ENCODE data around the gene BTF3L4. TPM values are rescaled to one million over a fixed set of nuclear protein-coding genes. Genes with fewer than 3 reads are reported as not detected.

BTF3L4 gene
- total RNA-seq, 1 experiment from 2014 or later = 65.6 TPM

GRCh38 chr1:52032785-52033131 lies 23.3 kb upstream of the BTF3L4 start:
- CTCF ChIA-PET = no interaction called here

GRCh38 chr1:52033190-52034049 lies 22.7 kb upstream of the BTF3L4 start, which contains the start of gene KTI12:
KTI12 (minus strand) TSS chr1:52033810; CDS start chr1:52033761, 49 bp downstream.
- intact Hi-C loops (cut with micrococcal nuclease; ENCODE audit: unreplicated experiment) = no loop called here
- BruUV-seq (replicated peaks) = TSS peak; percentile 61
- ATAC-seq (peak; percentile 95), DNase-seq (ENCODE audit: low read depth, low spot score) (peak; percentile 73)
- POLR2A ChIA-PET = interaction anchor here (0.7 kb wide), 1 partner anchor 18 kb away, joined by 3 read pairs; no protein-coding TSS in a partner anchor
- Histone ChIP-seq H3K36me3 (ENCODE audit: control insufficient read depth, insufficient read depth, low read length) (no peaks in the 10 kb centered on the region; the same call in 1 of the 2 replicates), H3K4me3 (ENCODE audit: low read depth in 2 of 2, low read length in 2 of 2) (peak within 1 kb of the TSS; percentile 73 to 92), H3K27ac (ENCODE audit: low read length) (peak within 1 kb of the TSS; percentile 87), H3K4me1 (ENCODE audit: control insufficient read depth, insufficient read depth, low read length) (peaks cover 12% of the 10 kb centered on the region), H3K9me3 (ENCODE audit: control insufficient read depth, insufficient read depth, low read depth, low read length) (no peaks in the 10 kb centered on the region), H3K27me3 (ENCODE audit: control insufficient read depth, insufficient read depth, low read length) (no peaks in the 10 kb centered on the region)
- TF ChIP-seq TCF7L2 (IDR thresholded peaks at IDR 0.05; ENCODE audit: low read depth, low read length) (peak; percentile 94), POLR2AphosphoS5 (IDR thresholded peaks at IDR 0.05; ENCODE audit: low read depth, low read length) (peak; percentile 91), SIN3A (IDR thresholded peaks at IDR 0.05; ENCODE audit: borderline replicate concordance, insufficient read depth, low read depth, low read length) (peak; percentile 85; the same call in 1 of the 2 replicates)
- TF ChIP-seq, protein P1, sequence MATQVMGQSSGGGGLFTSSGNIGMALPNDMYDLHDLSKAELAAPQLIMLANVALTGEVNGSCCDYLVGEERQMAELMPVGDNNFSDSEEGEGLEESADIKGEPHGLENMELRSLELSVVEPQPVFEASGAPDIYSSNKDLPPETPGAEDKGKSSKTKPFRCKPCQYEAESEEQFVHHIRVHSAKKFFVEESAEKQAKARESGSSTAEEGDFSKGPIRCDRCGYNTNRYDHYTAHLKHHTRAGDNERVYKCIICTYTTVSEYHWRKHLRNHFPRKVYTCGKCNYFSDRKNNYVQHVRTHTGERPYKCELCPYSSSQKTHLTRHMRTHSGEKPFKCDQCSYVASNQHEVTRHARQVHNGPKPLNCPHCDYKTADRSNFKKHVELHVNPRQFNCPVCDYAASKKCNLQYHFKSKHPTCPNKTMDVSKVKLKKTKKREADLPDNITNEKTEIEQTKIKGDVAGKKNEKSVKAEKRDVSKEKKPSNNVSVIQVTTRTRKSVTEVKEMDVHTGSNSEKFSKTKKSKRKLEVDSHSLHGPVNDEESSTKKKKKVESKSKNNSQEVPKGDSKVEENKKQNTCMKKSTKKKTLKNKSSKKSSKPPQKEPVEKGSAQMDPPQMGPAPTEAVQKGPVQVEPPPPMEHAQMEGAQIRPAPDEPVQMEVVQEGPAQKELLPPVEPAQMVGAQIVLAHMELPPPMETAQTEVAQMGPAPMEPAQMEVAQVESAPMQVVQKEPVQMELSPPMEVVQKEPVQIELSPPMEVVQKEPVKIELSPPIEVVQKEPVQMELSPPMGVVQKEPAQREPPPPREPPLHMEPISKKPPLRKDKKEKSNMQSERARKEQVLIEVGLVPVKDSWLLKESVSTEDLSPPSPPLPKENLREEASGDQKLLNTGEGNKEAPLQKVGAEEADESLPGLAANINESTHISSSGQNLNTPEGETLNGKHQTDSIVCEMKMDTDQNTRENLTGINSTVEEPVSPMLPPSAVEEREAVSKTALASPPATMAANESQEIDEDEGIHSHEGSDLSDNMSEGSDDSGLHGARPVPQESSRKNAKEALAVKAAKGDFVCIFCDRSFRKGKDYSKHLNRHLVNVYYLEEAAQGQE (IDR thresholded peaks at IDR 0.05; ENCODE audit: insufficient read depth in 1 of 2, low read depth in 2 of 2, low read length in 1 of 2) = no peak; a peak in 1 of 4 replicates
- in situ Hi-C loops (cut with HindIII; ENCODE audit: low pct_unique_long_range_greater_than_20kb, low sequenced_read_pairs) = no loop called here
- CTCF ChIA-PET = no interaction called here

More at GRCh38 chr1:52032785-52033131, 23.3 kb upstream of the BTF3L4 start:
- in situ Hi-C loops (cut with HindIII; ENCODE audit: low pct_unique_long_range_greater_than_20kb, low sequenced_read_pairs) (no loop called here), intact Hi-C loops (cut with micrococcal nuclease; ENCODE audit: unreplicated experiment) (no loop called here)
- TF ChIP-seq, protein P1 (IDR thresholded peaks at IDR 0.05; ENCODE audit: insufficient read depth in 1 of 2, low read depth in 2 of 2, low read length in 1 of 2) = no peak
- TF ChIP-seq SIN3A (IDR thresholded peaks at IDR 0.05; ENCODE audit: borderline replicate concordance, insufficient read depth, low read depth, low read length) = no peak
- TF ChIP-seq, protein P2, sequence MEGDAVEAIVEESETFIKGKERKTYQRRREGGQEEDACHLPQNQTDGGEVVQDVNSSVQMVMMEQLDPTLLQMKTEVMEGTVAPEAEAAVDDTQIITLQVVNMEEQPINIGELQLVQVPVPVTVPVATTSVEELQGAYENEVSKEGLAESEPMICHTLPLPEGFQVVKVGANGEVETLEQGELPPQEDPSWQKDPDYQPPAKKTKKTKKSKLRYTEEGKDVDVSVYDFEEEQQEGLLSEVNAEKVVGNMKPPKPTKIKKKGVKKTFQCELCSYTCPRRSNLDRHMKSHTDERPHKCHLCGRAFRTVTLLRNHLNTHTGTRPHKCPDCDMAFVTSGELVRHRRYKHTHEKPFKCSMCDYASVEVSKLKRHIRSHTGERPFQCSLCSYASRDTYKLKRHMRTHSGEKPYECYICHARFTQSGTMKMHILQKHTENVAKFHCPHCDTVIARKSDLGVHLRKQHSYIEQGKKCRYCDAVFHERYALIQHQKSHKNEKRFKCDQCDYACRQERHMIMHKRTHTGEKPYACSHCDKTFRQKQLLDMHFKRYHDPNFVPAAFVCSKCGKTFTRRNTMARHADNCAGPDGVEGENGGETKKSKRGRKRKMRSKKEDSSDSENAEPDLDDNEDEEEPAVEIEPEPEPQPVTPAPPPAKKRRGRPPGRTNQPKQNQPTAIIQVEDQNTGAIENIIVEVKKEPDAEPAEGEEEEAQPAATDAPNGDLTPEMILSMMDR (IDR thresholded peaks at IDR 0.05) = no peak
- no peak for TF ChIP-seq POLR2AphosphoS5 (IDR thresholded peaks at IDR 0.05; ENCODE audit: low read depth, low read length)
- TF ChIP-seq TCF7L2 (IDR thresholded peaks at IDR 0.05; ENCODE audit: low read depth, low read length) = no peak
- H3K27me3 ChIP-seq (ENCODE audit: control insufficient read depth, insufficient read depth, low read length) = no peaks in the 10 kb centered on the region
- no peaks in the 10 kb centered on the region; the same call in 1 of the 2 replicates for H3K36me3 ChIP-seq (ENCODE audit: control insufficient read depth, insufficient read depth, low read length)
- H3K4me3 ChIP-seq (ENCODE audit: low read depth in 2 of 2, low read length in 2 of 2) = peak overlapping the region; percentile 73 to 92
- peaks cover 12% of the 10 kb centered on the region for H3K4me1 ChIP-seq (ENCODE audit: control insufficient read depth, insufficient read depth, low read length)
- no peak for DNase-seq (ENCODE audit: low read depth, low spot score)
- peak overlapping the region; percentile 87 for H3K27ac ChIP-seq (ENCODE audit: low read length)
- H3K9me3 ChIP-seq (ENCODE audit: control insufficient read depth, insufficient read depth, low read depth, low read length) = no peaks in the 10 kb centered on the region
- no TSS peak for BruUV-seq (replicated peaks)
- POLR2A ChIA-PET = no interaction called here
- ATAC-seq = peak; percentile 63
